B cell (primary cell): ENCODE results near the gene HHAT. TPM values are rescaled to one million over a fixed set of nuclear protein-coding genes. Genes with fewer than 3 reads are reported as not detected.
A peak's percentile ranks its signal among the peaks of the same experiment; 100 is the strongest.

ENCODE experiments used
- ATAC-seq: fragments of 200-7000 bp; cut with Tn5 transposase; one replicate; pipeline ENCODE4 v1.10.0; 2021; ENCODE audit warnings: low read depth, mild to moderate bottlenecking, moderate number of reproducible peaks, moderate library complexity
- CTCF ChIA-PET: fragments of 350-600 bp; sonication (Branson Sonifier 250); formaldehyde crosslinking; loops from one replicate; lab custom pipeline; 2021; ENCODE audit warnings: antibody characterized with exemption, inconsistent platforms; lab: Charles Lee
- POLR2A ChIA-PET: fragments of 350-600 bp; sonication (Branson Sonifier 250); formaldehyde crosslinking; loops from one replicate; lab custom pipeline; 2021; ENCODE audit warnings: antibody characterized with exemption; lab: Charles Lee
- DNase-seq: peaks from one replicate; pipeline ENCODE4 v3.0.0; 2013
- H2AFZ ChIP-seq: 2 replicates; pipeline ENCODE4 v1.6.1; 2012; ENCODE audit warnings: mild to moderate bottlenecking, low read depth, low read length; ENCODE audit not compliant: insufficient read depth, poor library complexity, severe bottlenecking
- H3K27ac ChIP-seq, 2 donors: 1 replicate in 1 of 2; 2 replicates in 1 of 2; pipeline ENCODE4 v1.5.1; 2012 to 2013; ENCODE audit warnings: low read length in 2 of 2, mild to moderate bottlenecking in 2 of 2, moderate library complexity in 1 of 2
- H3K27me3 ChIP-seq, 4 experiments: fragments of 200-600 bp in 1 of 4; sonication (generic) in 1 of 4; replicated peaks in 1 of 4; 1 replicate in 2 of 4; 2 replicates in 2 of 4; pipeline versions ENCODE4 v1.6.1 to v1.7.0; 2013 to 2016; ENCODE audit warnings: low read length in 3 of 4, mild to moderate bottlenecking in 2 of 4, mixed read lengths in 1 of 4, moderate library complexity in 1 of 4; ENCODE audit not compliant: insufficient read depth in 4 of 4, control insufficient read depth in 3 of 4; ENCODE audit errors: control extremely low read depth in 1 of 4
- H3K36me3 ChIP-seq, 2 experiments: replicated peaks in 1 of 2; 1 replicate in 1 of 2; 2 replicates in 1 of 2; pipeline versions ENCODE4 v1.6.1 to v1.7.1; 2013; ENCODE audit warnings: low read length in 1 of 2; ENCODE audit not compliant: insufficient read depth in 2 of 2, control insufficient read depth in 1 of 2; ENCODE audit errors: control extremely low read depth in 1 of 2, extremely low read depth in 1 of 2
- H3K4me1 ChIP-seq, 2 donors: fragments of 200-600 bp in 1 of 2; sonication (generic) in 1 of 2; 1 replicate in 1 of 2; 2 replicates in 1 of 2; pipeline versions ENCODE4 v1.5.1 to v1.6.1; 2013 to 2017; ENCODE audit warnings: low read length in 2 of 2; ENCODE audit not compliant: control insufficient read depth in 2 of 2, insufficient read depth in 2 of 2
- H3K4me2 ChIP-seq: replicated peaks from 2 replicates; pipeline ENCODE3; 2012; ENCODE audit warnings: mild to moderate bottlenecking, low read depth, low read length; ENCODE audit not compliant: poor library complexity, severe bottlenecking
- H3K4me3 ChIP-seq, 5 experiments: fragments of 200-600 bp in 1 of 5; sonication (generic) in 1 of 5; 1 replicate in 3 of 5; 2 replicates in 2 of 5; pipeline versions ENCODE4 v1.5.1 to v1.7.0; 2011 to 2016; ENCODE audit warnings: low read length in 4 of 5, mild to moderate bottlenecking in 4 of 5, low read depth in 2 of 5, control low read depth in 1 of 5, moderate library complexity in 1 of 5; ENCODE audit not compliant: insufficient read depth in 1 of 5; ENCODE audit errors: control extremely low read depth in 1 of 5, extremely low read depth in 1 of 5
- H3K79me2 ChIP-seq: fragments of 200-600 bp; sonication (generic); one replicate; pipeline ENCODE4 v1.6.0; 2016; ENCODE audit warnings: low read length; ENCODE audit not compliant: control insufficient read depth, insufficient read depth
- H3K9ac ChIP-seq: fragments of 200-600 bp; sonication (generic); 2 replicates; pipeline ENCODE4 v1.6.1; 2017; ENCODE audit warnings: mild to moderate bottlenecking, low read length, moderate library complexity
- H3K9me3 ChIP-seq, 3 donors: one replicate each; pipeline versions ENCODE4 v1.6.1 to v1.7.1; 2013; ENCODE audit warnings: low read length in 2 of 3; ENCODE audit not compliant: control insufficient read depth in 2 of 3, insufficient read depth in 1 of 3; ENCODE audit errors: control extremely low read depth in 1 of 3
- H4K20me1 ChIP-seq: 2 replicates; pipeline ENCODE4 v1.6.0; 2012; ENCODE audit warnings: mild to moderate bottlenecking, low read length; ENCODE audit not compliant: insufficient read depth, control insufficient read depth, poor library complexity, severe bottlenecking
- H3K27ac Mint-ChIP-seq: one replicate; pipeline ENCODE4 v1.8.0; 2021; ENCODE audit warnings: mixed read lengths
- H3K27me3 Mint-ChIP-seq: one replicate; pipeline ENCODE4 v1.8.0; 2021; ENCODE audit warnings: mixed read lengths
- H3K4me1 Mint-ChIP-seq: one replicate; pipeline ENCODE4 v1.8.0; 2021; ENCODE audit warnings: mixed read lengths
- H3K4me3 Mint-ChIP-seq: one replicate; pipeline ENCODE4 v1.8.0; 2021; ENCODE audit warnings: mixed read lengths
- H3K9me3 Mint-ChIP-seq: one replicate; pipeline ENCODE4 v1.8.0; 2022; ENCODE audit warnings: mixed read lengths; ENCODE audit not compliant: insufficient read depth
- EZH2 ChIP-seq: IDR thresholded peaks from 2 replicates; pipeline ENCODE4 v1.6.1; 2012; ENCODE audit warnings: borderline replicate concordance, low read depth, mild to moderate bottlenecking, moderate library complexity, low read length; ENCODE audit not compliant: insufficient read depth, poor library complexity, severe bottlenecking
- WGBS: methylation state at CpG from one replicate; pipeline ENCODE4 v1.1.5; 2013; ENCODE audit warnings: missing lambda C conversion rate; ENCODE audit not compliant: insufficient coverage; 5-methylcytosine and 5-hydroxymethylcytosine counted together
- intact Hi-C: fragments of 100-400 bp; cut with micrococcal nuclease; formaldehyde crosslinking; loops from one replicate; pipeline ENCODE4 v1.10.0; 2022
- polyA plus RNA-seq: library from polyadenylated mRNA; depleted of rRNA; stranded (reverse); fragments of >200 nt; gene quantifications from 2 replicates; pipeline ENCODE4 v1.2.3, GENCODE V29; 2012
- total RNA-seq, 2 donors: library from RNA; stranded (reverse); fragments of 120-200 nt in 1 of 2; gene quantifications; 1 replicate in 1 of 2; 2 replicates in 1 of 2; pipeline versions ENCODE4 v1.2.3 to v1.2.4, GENCODE V29; 2013 to 2022
- TF ChIP-seq, protein P1 (sequence below): fragments of 200-600 bp; IDR thresholded peaks from one replicate; pipeline ENCODE4 v1.8.0; 2022; ENCODE audit warnings: antibody characterized with exemption, mild to moderate bottlenecking

HHAT gene
- total and polyA plus RNA-seq, 2 donors (not counting 1 experiment from before 2014, with no cell fraction given) = 4.0 to 28.2 TPM

DNA sequence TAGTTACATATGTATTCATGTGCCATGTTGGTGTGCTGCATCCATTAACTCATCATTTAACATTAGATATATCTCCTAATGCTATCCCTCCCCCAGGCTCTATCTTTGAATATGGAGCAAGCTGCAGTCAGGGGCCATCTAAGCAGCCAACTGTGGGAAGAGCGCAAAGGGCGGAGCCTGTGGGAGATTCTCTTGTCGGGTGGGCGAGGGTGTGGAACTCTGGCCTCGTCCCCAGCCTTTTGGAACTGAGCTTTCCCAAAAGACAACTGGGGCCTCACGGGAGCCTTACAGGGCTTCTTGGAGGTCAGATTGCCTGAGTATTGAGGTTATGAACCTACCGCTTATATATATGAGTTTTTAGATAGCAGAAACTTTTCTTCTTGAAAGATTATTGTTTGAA lies 117.2 kb downstream of the HHAT start:
- Histone ChIP-seq H3K4me1 (no peaks in the 10 kb centered on the region), H3K36me3 (no peaks in the 10 kb centered on the region), H3K27me3 (no peaks in the 10 kb centered on the region), H3K79me2 (no peaks in the 10 kb centered on the region), H3K4me2 (no peak overlapping the region), H3K4me3 (no peak overlapping the region), H4K20me1 (no peaks in the 10 kb centered on the region), H3K27ac (no peak overlapping the region), H2AFZ (no peak overlapping the region), H3K9me3 (no peaks in the 10 kb centered on the region), H3K9ac (no peak overlapping the region)
- no peak for ATAC-seq
- ChIA-PET CTCF (interaction anchor here (1.4 kb wide), 1 partner anchor 688 kb away, joined by 3 read pairs; the partner anchor contains the start of gene KCNH1), POLR2A (no interaction called here)
- DNase-seq = no peak
- Mint-ChIP-seq H3K27ac (no peak overlapping the region), H3K9me3 (no peaks in the 10 kb centered on the region), H3K27me3 (no peaks in the 10 kb centered on the region), H3K4me1 (peaks cover 5% of the 10 kb centered on the region), H3K4me3 (no peak overlapping the region)
- intact Hi-C loops = loop anchor here (5.0 kb wide), 1 partner anchor 1211 kb away; no protein-coding TSS in a partner anchor
- 95% methylated on average over 5 of the region's 7 CpGs for whole genome bisulfite sequencing
- no peak for TF ChIP-seq EZH2
- TF ChIP-seq, protein P1, sequence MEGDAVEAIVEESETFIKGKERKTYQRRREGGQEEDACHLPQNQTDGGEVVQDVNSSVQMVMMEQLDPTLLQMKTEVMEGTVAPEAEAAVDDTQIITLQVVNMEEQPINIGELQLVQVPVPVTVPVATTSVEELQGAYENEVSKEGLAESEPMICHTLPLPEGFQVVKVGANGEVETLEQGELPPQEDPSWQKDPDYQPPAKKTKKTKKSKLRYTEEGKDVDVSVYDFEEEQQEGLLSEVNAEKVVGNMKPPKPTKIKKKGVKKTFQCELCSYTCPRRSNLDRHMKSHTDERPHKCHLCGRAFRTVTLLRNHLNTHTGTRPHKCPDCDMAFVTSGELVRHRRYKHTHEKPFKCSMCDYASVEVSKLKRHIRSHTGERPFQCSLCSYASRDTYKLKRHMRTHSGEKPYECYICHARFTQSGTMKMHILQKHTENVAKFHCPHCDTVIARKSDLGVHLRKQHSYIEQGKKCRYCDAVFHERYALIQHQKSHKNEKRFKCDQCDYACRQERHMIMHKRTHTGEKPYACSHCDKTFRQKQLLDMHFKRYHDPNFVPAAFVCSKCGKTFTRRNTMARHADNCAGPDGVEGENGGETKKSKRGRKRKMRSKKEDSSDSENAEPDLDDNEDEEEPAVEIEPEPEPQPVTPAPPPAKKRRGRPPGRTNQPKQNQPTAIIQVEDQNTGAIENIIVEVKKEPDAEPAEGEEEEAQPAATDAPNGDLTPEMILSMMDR = no peak

DNA sequence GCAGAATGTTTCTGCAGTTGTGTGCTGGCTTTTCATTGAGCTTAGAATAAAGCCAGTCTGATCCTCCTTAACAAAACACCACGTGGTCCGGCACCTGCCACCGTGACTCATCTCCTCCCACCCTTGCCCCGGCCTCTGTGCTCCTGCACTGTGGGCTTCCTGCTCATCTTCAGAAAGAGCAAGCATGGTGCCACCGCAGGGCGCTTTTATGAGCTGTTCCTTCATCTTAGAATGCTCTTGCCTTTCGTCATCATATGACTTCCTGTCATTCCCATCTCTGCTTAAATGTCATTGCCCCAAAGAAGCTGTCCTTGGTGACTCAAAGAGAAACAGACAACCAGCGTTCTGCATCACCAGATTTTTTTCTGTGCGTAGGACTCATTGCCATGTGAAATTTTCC lies 117.8 kb downstream of the HHAT start:
- no peak for DNase-seq
- ATAC-seq = peak; percentile 73
- TF ChIP-seq, protein P1 = no peak
- no peak for TF ChIP-seq EZH2
- H3K4me3 ChIP-seq = no peak overlapping the region
- 52% methylated on average over 9 of the region's 9 CpGs for WGBS
- no peaks in the 10 kb centered on the region for H3K4me1 ChIP-seq
- no peak overlapping the region for H3K27ac ChIP-seq
- Mint-ChIP-seq H3K4me3 (no peak overlapping the region), H3K9me3 (no peaks in the 10 kb centered on the region), H3K4me1 (peaks cover 4% of the 10 kb centered on the region), H3K27ac (no peak overlapping the region), H3K27me3 (no peaks in the 10 kb centered on the region)
- no peaks in the 10 kb centered on the region for H4K20me1 ChIP-seq
- H2AFZ ChIP-seq = no peak overlapping the region
- intact Hi-C loops = loop anchor here (5.0 kb wide), 1 partner anchor 1211 kb away; no protein-coding TSS in a partner anchor
- H3K9ac ChIP-seq = no peak overlapping the region
- H3K79me2 ChIP-seq = no peaks in the 10 kb centered on the region
- no peaks in the 10 kb centered on the region for H3K36me3 ChIP-seq
- no peak overlapping the region for H3K4me2 ChIP-seq
- POLR2A ChIA-PET = no interaction called here
- CTCF ChIA-PET = interaction anchor here (1.4 kb wide), 1 partner anchor 687 kb away, joined by 3 read pairs; the partner anchor contains the start of gene KCNH1
- no peaks in the 10 kb centered on the region for H3K9me3 ChIP-seq
- H3K27me3 ChIP-seq = no peaks in the 10 kb centered on the region
